HG03521 (cell line): Measurements from ENCODE around the gene ADGRG2.

Experiments used
- ATAC-seq: cut with Tn5 transposase; IDR thresholded peaks from one replicate; pipeline ENCODE4 v1.9.1; 2021; ENCODE audit warnings: mild to moderate bottlenecking, moderate library complexity; ENCODE audit not compliant: unreplicated experiment

Gene ADGRG2

GRCh38 chrX:18961686-18962085, 160.6 kb downstream of the ADGRG2 start:
- no peak for ATAC-seq

DNA sequence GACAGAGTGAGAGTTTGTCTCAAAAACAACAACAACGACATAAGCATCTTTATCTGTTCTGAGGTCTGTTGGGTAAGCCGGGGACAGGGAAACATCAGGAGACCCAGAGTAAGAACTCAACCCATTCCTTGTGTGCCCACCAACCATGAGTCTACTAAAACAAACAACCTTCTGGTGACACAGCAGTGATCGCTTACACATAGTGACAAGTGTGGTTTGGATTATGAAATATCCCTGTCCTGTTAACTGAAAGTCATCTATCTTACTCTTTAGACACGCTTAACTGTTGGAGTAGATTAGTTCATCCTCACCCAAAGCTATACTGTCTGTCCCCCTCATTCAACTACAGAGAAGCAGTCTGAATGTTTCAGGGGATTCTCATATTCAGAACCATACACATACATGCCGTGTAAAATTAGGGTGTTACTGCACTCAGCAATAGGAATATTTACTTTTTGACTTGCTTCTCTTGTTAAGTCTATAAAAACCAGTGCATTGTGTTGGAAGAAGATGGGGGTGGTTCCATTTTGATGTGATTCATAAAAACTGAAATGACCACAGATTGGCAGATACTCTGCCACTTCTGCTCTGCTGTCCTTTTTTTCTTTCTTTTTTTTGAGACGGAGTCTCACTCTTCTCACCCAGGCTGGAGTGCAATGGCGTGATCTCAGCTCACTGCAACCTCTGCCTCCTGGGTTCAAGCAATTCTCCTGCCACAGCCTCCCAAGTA, 165.8 kb downstream of the ADGRG2 start:
- no peak for ATAC-seq

DNA sequence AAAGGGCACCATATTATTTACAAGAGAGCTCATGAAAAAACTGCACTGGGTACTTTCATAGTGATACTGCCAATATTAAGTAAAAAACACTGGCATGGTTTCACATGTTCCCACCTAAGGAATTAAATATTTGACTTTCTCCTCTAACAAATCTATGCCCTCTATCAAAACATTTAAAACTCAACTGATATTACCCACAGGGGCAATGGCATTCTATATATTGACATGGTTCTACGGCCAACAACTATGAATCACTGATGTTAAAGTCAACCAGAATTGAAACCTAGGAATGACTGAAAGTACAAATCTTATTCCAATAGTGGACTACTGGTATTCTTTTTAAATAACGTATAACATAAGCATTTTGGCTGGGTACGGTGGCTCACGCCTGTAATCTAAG, 166.6 kb downstream of the ADGRG2 start:
- no peak for ATAC-seq

DNA sequence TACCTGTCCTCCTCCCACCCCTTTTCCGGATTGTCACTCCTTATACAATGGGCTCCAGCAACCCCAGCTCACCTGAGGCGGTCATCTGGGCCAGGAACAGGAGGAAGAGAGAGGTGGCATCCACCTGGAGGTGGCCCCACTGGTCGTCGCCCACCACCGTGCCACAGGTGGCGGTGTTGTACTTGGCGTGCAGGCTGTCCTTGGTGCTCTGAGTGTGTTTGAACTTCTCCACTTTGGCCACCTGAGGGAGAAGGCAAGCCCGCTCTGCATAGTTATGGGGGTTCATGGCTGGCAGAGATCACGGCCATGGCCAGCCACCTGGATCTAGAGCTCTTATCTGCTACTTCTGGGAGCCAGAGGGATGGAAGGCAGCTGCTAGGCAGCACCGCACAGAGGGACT, 171.2 kb downstream of the ADGRG2 start:
- ATAC-seq: no peak

DNA sequence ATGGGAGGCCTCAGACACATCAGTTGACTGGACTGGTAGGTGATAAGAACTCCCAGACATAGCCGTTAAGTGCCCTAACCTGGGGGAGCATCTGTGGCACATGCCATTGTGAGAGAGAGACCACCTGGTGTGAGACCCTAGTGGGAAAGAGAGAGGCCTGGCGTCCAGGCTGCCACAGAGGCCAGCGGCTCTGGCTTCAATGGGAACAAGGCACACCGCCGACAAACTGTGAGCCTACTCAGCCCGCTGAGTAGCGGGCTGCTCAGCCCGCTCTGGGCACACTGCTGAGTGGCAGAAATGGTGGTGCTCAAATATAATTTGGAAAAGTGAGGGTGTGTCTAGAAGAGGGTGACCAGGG, 172.3 kb downstream of the ADGRG2 start:
- no peak for ATAC-seq

DNA sequence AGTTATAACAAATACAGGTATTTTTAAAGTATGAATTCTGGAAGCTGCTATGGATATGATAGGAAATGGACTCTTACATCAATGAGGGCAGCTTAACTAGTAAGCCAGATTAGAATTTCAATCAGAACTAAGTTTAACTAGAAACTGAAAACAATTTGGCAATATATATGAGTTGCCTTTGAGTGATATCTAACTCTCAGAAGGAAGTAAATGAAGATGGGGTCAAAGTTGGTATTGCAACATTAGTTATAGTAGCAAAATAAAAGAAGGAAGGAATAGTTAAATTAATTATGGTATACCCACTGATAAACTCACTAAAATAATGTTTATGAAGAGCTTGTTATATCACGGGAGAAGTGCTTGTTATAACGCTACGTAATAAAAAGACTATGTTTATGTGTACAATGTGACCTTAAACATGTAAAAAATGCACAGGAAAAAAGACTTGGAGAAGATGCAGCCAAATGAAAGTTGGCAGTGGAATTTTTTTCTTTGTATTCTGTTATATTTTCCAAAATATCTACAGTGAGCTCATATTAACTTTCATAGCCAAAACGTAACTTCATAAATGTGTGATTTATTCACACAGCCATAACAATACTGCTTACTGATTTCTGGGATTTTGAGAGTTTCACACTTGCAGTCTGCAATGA, 172.9 kb downstream of the ADGRG2 start:
- no peak for ATAC-seq

DNA sequence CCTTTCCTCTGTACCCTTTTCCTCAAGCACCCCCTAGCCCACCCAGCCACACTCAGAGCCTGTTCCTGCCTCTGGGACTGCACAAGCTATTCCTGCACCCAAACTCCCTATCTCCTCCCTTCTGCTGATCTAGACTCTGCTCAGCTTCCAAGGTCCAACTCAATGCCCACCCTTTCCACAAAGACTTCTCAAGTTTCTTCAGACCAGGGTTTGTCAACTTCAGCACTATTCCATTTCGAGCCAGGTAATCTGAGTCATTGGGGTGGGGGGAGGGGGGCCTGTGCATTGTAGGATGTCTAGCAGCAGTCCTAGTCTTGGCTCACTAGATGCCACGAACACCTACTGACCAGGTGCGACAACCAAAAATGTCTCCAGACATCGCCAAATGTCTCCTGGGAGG, 175.7 kb downstream of the ADGRG2 start:
- no peak for ATAC-seq

GRCh38 chrX:18946157-18946556, 176.1 kb downstream of the ADGRG2 start:
- ATAC-seq: no peak

DNA sequence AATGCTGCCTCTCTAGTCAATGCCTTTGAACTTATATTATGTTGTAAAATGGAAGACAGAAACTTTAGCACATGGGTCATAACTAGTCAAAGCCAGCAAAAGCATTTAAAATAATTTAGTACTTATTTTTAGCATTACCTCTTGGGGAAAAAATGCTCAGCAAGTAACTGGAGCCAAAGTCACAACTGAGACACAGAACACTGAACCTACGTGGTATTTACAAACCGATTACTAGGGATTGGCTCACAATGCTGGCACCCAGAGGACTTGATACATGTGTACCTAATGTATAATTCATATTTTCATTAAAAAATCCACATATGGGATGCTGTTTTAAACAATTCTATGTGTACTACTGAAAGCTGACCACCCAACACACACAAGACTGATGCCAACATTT, 176.8 kb downstream of the ADGRG2 start:
- no peak for ATAC-seq

- no peak for ATAC-seq
Observed at GRCh38 chrX:18944482-18944881, 177.8 kb downstream of the ADGRG2 start.

GRCh38 chrX:18941896-18942295, 180.4 kb downstream of the ADGRG2 start:
- no peak for ATAC-seq
